ENCODE measurements around the gene ZDHHC20. TPM values are rescaled to one million over a fixed set of nuclear protein-coding genes. Genes with fewer than 3 reads are reported as not detected.

Gene ZDHHC20
- total RNA-seq, 1 experiment from 2014 or later = 69.7 TPM

DNA sequence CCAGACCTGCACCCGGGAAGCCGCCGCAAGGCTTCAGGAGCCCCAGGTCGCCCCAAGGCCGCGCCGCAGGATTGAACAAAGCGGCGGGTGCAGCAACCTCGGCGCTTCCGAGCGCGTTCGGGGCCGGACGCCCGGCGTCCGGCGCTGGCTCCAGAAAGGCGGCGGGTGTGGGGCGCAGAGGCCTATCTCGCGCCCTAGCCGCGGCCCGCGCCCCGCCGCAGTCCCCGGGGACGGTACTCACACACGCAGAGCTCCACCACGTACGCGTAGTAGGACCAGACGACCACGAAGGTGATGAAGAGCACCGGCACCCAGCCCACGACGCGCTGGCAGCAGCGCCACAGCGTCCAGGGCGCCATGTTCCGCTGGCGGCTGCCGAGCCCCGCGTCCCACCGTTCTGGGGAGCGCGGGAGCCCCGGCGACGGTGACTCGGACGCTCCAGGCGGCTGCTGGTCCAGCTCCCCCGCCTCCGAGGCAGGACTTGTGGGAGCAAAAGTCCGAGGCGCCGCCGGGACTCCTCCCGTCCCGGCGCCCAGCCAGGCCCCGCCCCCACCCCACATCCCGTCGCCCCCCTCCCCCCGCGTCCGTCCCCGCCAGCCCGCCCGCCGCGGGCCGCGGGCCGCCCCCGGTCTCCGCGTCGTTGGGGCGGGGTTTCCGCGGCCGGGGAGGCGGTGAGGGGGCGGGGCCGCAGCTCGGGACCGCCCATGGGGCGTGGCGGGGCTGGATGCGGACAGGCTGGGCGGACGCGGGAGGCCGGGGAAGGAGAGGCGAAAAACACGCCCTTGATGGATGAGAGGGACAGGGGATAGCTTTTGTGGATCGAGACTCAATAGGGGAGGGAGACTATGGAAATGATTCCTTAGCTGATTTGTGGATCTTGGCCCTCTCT is at the start of gene ZDHHC20 (continued):
- TF ChIP-seq ZBTB43 (CRISPR knock-in tag; IDR thresholded peaks at IDR 0.05) (no peak), AR (CRISPR knock-in tag; IDR thresholded peaks at IDR 0.05) (no peak), ZNF219 (CRISPR knock-in tag; IDR thresholded peaks at IDR 0.05; ENCODE audit: borderline replicate concordance) (no peak), NR3C1 (CRISPR knock-in tag; conservative IDR thresholded peaks at IDR 0.05; ENCODE audit: low read depth) (0 out of 2 replicates have a peak, but pooled peaks have one; percentile 41), TP53 (CRISPR knock-in tag; IDR thresholded peaks at IDR 0.05) (no peak; the same call in 1 of the 2 replicates), NR2C2 (CRISPR knock-in tag; IDR thresholded peaks at IDR 0.05) (no peak), JUN (CRISPR knock-in tag; IDR thresholded peaks at IDR 0.05) (no peak), ELF4 (CRISPR knock-in tag; IDR thresholded peaks at IDR 0.05; ENCODE audit: low read depth) (no peak), MXD4 (CRISPR knock-in tag; IDR thresholded peaks at IDR 0.05; ENCODE audit: borderline replicate concordance) (no peak), ZNF532 (CRISPR knock-in tag; IDR thresholded peaks at IDR 0.05; ENCODE audit: borderline replicate concordance) (no peak), ATF3 (CRISPR knock-in tag; conservative IDR thresholded peaks at IDR 0.05) (no peak), ZNF317 (CRISPR knock-in tag; IDR thresholded peaks at IDR 0.05; ENCODE audit: borderline replicate concordance, low read depth) (no peak), GTF2I (CRISPR knock-in tag; conservative IDR thresholded peaks at IDR 0.05) (no peak), CBFB (CRISPR knock-in tag; IDR thresholded peaks at IDR 0.05; ENCODE audit: low read depth) (no peak), RELA (CRISPR knock-in tag; IDR thresholded peaks at IDR 0.05; ENCODE audit: borderline replicate concordance) (peak; percentile 72; the same call in 1 of the 2 replicates), TCF7 (CRISPR knock-in tag; IDR thresholded peaks at IDR 0.05; ENCODE audit: low read depth) (no peak)
- TF ChIP-seq, protein P1, sequence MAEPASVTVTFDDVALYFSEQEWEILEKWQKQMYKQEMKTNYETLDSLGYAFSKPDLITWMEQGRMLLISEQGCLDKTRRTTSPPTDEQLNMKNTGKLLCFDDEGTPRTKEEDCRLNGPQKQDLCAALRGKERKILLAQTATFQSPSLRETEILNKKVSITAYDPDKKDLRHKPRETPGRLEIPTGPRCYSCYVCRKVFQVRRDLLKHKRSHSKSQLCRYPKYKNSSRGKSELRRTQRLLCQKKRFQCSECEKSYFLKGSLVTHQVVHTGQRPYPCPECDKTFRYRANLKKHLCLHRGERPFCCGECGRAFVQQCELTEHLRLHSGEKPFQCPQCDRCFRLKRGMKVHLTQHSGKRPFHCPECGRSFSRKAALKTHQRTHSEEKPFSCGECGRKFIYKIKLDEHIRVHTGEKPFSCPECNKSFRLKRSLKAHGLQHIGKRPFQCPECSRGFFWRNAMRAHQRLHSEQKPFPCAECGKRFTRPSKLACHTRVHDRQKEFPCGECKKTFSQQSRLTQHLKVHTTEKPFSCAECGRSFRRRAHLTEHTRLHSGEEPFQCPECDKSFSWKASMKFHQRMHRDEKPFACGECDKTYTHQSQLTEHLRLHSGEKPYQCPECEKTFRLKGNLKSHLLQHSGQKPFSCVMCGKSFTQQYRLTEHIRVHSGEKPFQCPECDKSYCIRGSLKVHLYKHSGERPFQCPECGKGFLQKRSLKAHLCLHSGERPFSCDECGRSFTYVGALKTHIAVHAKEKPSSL (CRISPR knock-in tag; conservative IDR thresholded peaks at IDR 0.05) = no peak
- TF ChIP-seq, protein P2, sequence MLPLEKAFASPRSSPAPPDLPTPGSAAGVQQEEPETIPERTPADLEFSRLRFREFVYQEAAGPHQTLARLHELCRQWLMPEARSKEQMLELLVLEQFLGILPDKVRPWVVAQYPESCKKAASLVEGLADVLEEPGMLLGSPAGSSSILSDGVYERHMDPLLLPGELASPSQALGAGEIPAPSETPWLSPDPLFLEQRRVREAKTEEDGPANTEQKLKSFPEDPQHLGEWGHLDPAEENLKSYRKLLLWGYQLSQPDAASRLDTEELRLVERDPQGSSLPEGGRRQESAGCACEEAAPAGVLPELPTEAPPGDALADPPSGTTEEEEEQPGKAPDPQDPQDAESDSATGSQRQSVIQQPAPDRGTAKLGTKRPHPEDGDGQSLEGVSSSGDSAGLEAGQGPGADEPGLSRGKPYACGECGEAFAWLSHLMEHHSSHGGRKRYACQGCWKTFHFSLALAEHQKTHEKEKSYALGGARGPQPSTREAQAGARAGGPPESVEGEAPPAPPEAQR (CRISPR knock-in tag; IDR thresholded peaks at IDR 0.05) = no peak
- TF ChIP-seq, protein P3, sequence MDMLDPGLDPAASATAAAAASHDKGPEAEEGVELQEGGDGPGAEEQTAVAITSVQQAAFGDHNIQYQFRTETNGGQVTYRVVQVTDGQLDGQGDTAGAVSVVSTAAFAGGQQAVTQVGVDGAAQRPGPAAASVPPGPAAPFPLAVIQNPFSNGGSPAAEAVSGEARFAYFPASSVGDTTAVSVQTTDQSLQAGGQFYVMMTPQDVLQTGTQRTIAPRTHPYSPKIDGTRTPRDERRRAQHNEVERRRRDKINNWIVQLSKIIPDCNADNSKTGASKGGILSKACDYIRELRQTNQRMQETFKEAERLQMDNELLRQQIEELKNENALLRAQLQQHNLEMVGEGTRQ (CRISPR knock-in tag; IDR thresholded peaks at IDR 0.05) = no peak
- TF ChIP-seq, protein P4, sequence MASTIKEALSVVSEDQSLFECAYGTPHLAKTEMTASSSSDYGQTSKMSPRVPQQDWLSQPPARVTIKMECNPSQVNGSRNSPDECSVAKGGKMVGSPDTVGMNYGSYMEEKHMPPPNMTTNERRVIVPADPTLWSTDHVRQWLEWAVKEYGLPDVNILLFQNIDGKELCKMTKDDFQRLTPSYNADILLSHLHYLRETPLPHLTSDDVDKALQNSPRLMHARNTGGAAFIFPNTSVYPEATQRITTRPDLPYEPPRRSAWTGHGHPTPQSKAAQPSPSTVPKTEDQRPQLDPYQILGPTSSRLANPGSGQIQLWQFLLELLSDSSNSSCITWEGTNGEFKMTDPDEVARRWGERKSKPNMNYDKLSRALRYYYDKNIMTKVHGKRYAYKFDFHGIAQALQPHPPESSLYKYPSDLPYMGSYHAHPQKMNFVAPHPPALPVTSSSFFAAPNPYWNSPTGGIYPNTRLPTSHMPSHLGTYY (CRISPR knock-in tag; IDR thresholded peaks at IDR 0.05) = no peak
- TF ChIP-seq, protein P5, sequence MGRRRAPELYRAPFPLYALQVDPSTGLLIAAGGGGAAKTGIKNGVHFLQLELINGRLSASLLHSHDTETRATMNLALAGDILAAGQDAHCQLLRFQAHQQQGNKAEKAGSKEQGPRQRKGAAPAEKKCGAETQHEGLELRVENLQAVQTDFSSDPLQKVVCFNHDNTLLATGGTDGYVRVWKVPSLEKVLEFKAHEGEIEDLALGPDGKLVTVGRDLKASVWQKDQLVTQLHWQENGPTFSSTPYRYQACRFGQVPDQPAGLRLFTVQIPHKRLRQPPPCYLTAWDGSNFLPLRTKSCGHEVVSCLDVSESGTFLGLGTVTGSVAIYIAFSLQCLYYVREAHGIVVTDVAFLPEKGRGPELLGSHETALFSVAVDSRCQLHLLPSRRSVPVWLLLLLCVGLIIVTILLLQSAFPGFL (CRISPR knock-in tag; IDR thresholded peaks at IDR 0.05; ENCODE audit: borderline replicate concordance) = no peak

Data from WTC11 (cell line).